VCaP (cell line): ENCODE data around the gene TEX35.
"Not testable (repeated sequence)": the region's sequence is repeated elsewhere in the genome, so short reads cannot be mapped to it uniquely, and the experiment has no call there.

Experiments used
- H3K27ac ChIP-seq: fragments of 450-650 bp; 2 replicates; pipeline ENCODE4 v1.5.1; 2017
- CTCF ChIP-seq: fragments of 450-650 bp; conservative IDR thresholded peaks from 2 replicates; pipeline ENCODE4 v1.5.1; 2017; ENCODE audit warnings: mild to moderate bottlenecking, moderate library complexity

Gene TEX35

GRCh38 chr1:178543290-178543607 is 30.3 kb downstream of the TEX35 start:
- peak overlapping the region; percentile 84 for H3K27ac ChIP-seq

GRCh38 chr1:178544531-178544930 is 31.6 kb downstream of the TEX35 start:
- TF ChIP-seq CTCF, result no peak
- H3K27ac ChIP-seq, result no peak overlapping the region

More at GRCh38 chr1:178543290-178543607, 30.3 kb downstream of the TEX35 start:
- TF ChIP-seq CTCF, result no peak

- no peak overlapping the region for H3K27ac ChIP-seq
- TF ChIP-seq CTCF, result no peak
These were observed 35.2 kb downstream of the TEX35 start for GRCh38 chr1:178548108-178548507.

- peak overlapping the region; percentile 52 for H3K27ac ChIP-seq
- no peak for TF ChIP-seq CTCF
These were observed 38.4 kb downstream of the TEX35 start for GRCh38 chr1:178551307-178551706.

- TF ChIP-seq CTCF, result no peak
These were observed 39.0 kb downstream of the TEX35 start for GRCh38 chr1:178551940-178552339.

GRCh38 chr1:178552856-178553255 is 39.9 kb downstream of the TEX35 start:
- H3K27ac ChIP-seq, result no peak overlapping the region
- no peak for TF ChIP-seq CTCF

More at GRCh38 chr1:178551940-178552339, 39.0 kb downstream of the TEX35 start:
- peak overlapping the region; percentile 52 for H3K27ac ChIP-seq

- not testable (repeated sequence) for H3K27ac ChIP-seq
These were observed 41.4 kb downstream of the TEX35 start for GRCh38 chr1:178554351-178554750.

- H3K27ac ChIP-seq, result not testable (repeated sequence)
These were observed 42.7 kb downstream of the TEX35 start for GRCh38 chr1:178555613-178556012.

- not testable (repeated sequence) for H3K27ac ChIP-seq
These were observed 45.9 kb downstream of the TEX35 start for GRCh38 chr1:178558816-178559215.
